HepG2 (cell line): ENCODE results near the gene OGFOD3. TPM values are rescaled to one million over a fixed set of nuclear protein-coding genes. Genes with fewer than 3 reads are reported as not detected.
A peak's percentile ranks its signal among the peaks of the same experiment; 100 is the strongest.

Experiments
- MLX ChIP-seq: IDR thresholded peaks from 2 replicates; pipeline ENCODE4 v1.6.1; 2016
- NFE2L1 ChIP-seq: sonication (generic); formaldehyde crosslinking; IDR thresholded peaks from 2 replicates; pipeline ENCODE4 v1.4.0; 2020; ENCODE audit warnings: missing genetic modification reagents, mild to moderate bottlenecking, borderline replicate concordance
- NKX3-1 ChIP-seq: sonication (generic); formaldehyde crosslinking; IDR thresholded peaks from 2 replicates; pipeline ENCODE4 v1.5.0; 2020; ENCODE audit warnings: missing genetic modification reagents
- NRL ChIP-seq: sonication (generic); formaldehyde crosslinking; IDR thresholded peaks from 2 replicates; pipeline ENCODE4 v1.5.0; 2020; ENCODE audit warnings: missing genetic modification reagents, mild to moderate bottlenecking, moderate library complexity, borderline replicate concordance
- SNAI1 ChIP-seq: sonication (generic); formaldehyde crosslinking; IDR thresholded peaks from 2 replicates; pipeline ENCODE4 v1.5.0; 2020; ENCODE audit warnings: mild to moderate bottlenecking, missing genetic modification reagents, borderline replicate concordance
- ZNF207 ChIP-seq: fragments of 450-650 bp; IDR thresholded peaks from 2 replicates; pipeline ENCODE4 v1.6.1; 2016; ENCODE audit warnings: antibody characterized with exemption, borderline replicate concordance
- ZNF296 ChIP-seq: sonication (generic); formaldehyde crosslinking; conservative IDR thresholded peaks from 2 replicates; pipeline ENCODE4 v1.5.0; 2020; ENCODE audit warnings: mild to moderate bottlenecking, missing genetic modification reagents
- ZNF33A ChIP-seq: sonication (generic); formaldehyde crosslinking; IDR thresholded peaks from 2 replicates; pipeline ENCODE4 v1.5.1; 2020; ENCODE audit warnings: missing genetic modification reagents, mild to moderate bottlenecking, moderate library complexity, borderline replicate concordance
- ZNF724P ChIP-seq: sonication (generic); formaldehyde crosslinking; IDR thresholded peaks from 2 replicates; pipeline ENCODE4 v1.8.0; 2022; ENCODE audit warnings: missing genetic modification reagents, borderline replicate concordance
- polyA plus RNA-seq, 8 experiments: library from polyadenylated mRNA; depleted of rRNA in 3 of 8; stranded (reverse) in 7 of 8; unstranded in 1 of 8; fragments of >200 nt; fragmentation: Illumina TruSeq in 4 of 8; extraction: Trizol in 4 of 8; gene quantifications; 2 replicates each; pipeline versions ENCODE4 v1.2.1 to v1.2.3, GENCODE V29; 2011 to 2016; ENCODE audit warnings: low read depth in 4 of 8, missing spikeins in 1 of 8, mixed read lengths in 1 of 8; ENCODE audit not compliant: insufficient read depth in 1 of 8
- total RNA-seq, 5 experiments: library from RNA; depleted of rRNA; stranded (reverse); fragments of >200 nt; fragmentation: Illumina TruSeq; extraction: Trizol; gene quantifications; 2 replicates each; pipeline ENCODE4 v1.2.3, GENCODE V29; 2016; ENCODE audit warnings: low read depth in 1 of 5
- TF ChIP-seq, protein P1 (sequence below): sonication (generic); formaldehyde crosslinking; IDR thresholded peaks from 2 replicates; pipeline ENCODE4 v1.4.0; 2020; ENCODE audit warnings: missing genetic modification reagents, borderline replicate concordance
- TF ChIP-seq, protein P2 (sequence below): sonication (generic); formaldehyde crosslinking; IDR thresholded peaks from 2 replicates; pipeline ENCODE4 v1.4.0; 2020; ENCODE audit warnings: mild to moderate bottlenecking, missing genetic modification reagents
- TF ChIP-seq, protein P3 (sequence below): IDR thresholded peaks from 2 replicates; pipeline ENCODE4 v1.6.1; 2016; ENCODE audit warnings: low read depth, missing genetic modification reagents, missing compliant biosample characterization
- TF ChIP-seq, protein P4 (sequence below): sonication (generic); formaldehyde crosslinking; IDR thresholded peaks from 2 replicates; pipeline ENCODE4 v1.5.0; 2020; ENCODE audit warnings: missing genetic modification reagents
- TF ChIP-seq, protein P5 (sequence below): sonication (generic); formaldehyde crosslinking; IDR thresholded peaks from 2 replicates; pipeline ENCODE4 v1.8.1; 2022; ENCODE audit warnings: mild to moderate bottlenecking, missing genetic modification reagents

Gene OGFOD3
- total and polyA plus RNA-seq, 2 of the 13 experiments (the other 11 are each of a cell fraction or from before 2014, with no cell fraction given) = 40.0 to 42.1 TPM

DNA sequence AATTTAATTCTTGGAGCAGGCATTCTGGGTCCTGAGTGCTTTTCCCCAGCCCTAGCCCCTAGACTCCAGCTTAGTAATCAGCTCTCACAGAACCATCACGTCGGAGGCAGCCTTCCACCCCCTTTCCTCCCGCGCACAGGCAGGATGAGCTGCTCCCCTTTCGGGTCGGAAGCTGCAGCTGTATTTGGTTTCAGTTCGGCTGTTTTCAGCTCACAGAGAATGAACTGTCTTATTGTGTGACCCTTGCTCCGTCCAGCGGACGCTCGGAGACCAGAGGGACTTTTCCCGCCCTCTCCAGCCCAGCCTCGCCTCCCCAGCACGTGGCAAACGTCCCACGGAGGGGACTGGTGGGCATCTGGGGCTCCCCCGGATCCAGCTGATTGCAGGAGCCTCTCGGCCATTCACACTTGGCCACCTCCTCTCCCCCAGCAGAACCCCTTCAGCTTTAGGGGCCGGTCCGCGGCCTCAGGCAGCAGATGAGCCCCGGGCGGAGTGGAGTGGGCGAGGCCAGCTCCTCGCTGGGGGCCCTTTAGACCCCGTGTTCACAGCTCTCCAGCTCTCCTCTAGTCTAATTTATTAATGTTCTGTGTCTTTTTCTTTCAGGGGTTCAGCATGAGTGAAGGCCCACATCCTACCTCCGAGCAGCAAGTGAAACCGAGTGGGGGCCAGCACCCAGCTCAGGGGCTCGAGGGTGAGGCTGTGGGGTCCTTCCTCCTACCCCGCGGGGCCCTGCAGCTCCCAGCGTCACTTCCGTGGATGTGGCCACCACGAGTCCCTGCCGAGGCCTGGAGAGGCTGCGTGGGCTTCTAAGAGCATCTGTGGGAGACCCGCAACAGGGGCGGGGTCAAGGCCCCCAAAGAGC is 47.7 kb downstream of the OGFOD3 start (continued):
- TF ChIP-seq, protein P1, sequence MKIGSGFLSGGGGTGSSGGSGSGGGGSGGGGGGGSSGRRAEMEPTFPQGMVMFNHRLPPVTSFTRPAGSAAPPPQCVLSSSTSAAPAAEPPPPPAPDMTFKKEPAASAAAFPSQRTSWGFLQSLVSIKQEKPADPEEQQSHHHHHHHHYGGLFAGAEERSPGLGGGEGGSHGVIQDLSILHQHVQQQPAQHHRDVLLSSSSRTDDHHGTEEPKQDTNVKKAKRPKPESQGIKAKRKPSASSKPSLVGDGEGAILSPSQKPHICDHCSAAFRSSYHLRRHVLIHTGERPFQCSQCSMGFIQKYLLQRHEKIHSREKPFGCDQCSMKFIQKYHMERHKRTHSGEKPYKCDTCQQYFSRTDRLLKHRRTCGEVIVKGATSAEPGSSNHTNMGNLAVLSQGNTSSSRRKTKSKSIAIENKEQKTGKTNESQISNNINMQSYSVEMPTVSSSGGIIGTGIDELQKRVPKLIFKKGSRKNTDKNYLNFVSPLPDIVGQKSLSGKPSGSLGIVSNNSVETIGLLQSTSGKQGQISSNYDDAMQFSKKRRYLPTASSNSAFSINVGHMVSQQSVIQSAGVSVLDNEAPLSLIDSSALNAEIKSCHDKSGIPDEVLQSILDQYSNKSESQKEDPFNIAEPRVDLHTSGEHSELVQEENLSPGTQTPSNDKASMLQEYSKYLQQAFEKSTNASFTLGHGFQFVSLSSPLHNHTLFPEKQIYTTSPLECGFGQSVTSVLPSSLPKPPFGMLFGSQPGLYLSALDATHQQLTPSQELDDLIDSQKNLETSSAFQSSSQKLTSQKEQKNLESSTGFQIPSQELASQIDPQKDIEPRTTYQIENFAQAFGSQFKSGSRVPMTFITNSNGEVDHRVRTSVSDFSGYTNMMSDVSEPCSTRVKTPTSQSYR = 0 out of 2 replicates have a peak, but pooled peaks have one; percentile 39
- TF ChIP-seq SNAI1 (CRISPR knock-in tag) (peak; percentile 75; the same call in 1 of the 2 replicates), ZNF207 (no peak), NRL (CRISPR knock-in tag) (peak; percentile 99), ZNF33A (CRISPR knock-in tag) (0 out of 2 replicates have a peak, but pooled peaks have one; percentile 28), MLX (peak; percentile 39; the same call in 1 of the 2 replicates), NFE2L1 (CRISPR knock-in tag) (peak; percentile 78; the same call in 1 of the 2 replicates), ZNF724P (CRISPR knock-in tag) (peak; percentile 85; the same call in 1 of the 2 replicates), ZNF296 (CRISPR knock-in tag) (0 out of 2 replicates have a peak, but pooled peaks have one; percentile 65), NKX3-1 (peak; percentile 97)
- TF ChIP-seq, protein P2, sequence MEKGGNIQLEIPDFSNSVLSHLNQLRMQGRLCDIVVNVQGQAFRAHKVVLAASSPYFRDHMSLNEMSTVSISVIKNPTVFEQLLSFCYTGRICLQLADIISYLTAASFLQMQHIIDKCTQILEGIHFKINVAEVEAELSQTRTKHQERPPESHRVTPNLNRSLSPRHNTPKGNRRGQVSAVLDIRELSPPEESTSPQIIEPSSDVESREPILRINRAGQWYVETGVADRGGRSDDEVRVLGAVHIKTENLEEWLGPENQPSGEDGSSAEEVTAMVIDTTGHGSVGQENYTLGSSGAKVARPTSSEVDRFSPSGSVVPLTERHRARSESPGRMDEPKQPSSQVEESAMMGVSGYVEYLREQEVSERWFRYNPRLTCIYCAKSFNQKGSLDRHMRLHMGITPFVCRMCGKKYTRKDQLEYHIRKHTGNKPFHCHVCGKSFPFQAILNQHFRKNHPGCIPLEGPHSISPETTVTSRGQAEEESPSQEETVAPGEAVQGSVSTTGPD (CRISPR knock-in tag) = peak; percentile 75; the same call in 1 of the 2 replicates
- TF ChIP-seq, protein P3, sequence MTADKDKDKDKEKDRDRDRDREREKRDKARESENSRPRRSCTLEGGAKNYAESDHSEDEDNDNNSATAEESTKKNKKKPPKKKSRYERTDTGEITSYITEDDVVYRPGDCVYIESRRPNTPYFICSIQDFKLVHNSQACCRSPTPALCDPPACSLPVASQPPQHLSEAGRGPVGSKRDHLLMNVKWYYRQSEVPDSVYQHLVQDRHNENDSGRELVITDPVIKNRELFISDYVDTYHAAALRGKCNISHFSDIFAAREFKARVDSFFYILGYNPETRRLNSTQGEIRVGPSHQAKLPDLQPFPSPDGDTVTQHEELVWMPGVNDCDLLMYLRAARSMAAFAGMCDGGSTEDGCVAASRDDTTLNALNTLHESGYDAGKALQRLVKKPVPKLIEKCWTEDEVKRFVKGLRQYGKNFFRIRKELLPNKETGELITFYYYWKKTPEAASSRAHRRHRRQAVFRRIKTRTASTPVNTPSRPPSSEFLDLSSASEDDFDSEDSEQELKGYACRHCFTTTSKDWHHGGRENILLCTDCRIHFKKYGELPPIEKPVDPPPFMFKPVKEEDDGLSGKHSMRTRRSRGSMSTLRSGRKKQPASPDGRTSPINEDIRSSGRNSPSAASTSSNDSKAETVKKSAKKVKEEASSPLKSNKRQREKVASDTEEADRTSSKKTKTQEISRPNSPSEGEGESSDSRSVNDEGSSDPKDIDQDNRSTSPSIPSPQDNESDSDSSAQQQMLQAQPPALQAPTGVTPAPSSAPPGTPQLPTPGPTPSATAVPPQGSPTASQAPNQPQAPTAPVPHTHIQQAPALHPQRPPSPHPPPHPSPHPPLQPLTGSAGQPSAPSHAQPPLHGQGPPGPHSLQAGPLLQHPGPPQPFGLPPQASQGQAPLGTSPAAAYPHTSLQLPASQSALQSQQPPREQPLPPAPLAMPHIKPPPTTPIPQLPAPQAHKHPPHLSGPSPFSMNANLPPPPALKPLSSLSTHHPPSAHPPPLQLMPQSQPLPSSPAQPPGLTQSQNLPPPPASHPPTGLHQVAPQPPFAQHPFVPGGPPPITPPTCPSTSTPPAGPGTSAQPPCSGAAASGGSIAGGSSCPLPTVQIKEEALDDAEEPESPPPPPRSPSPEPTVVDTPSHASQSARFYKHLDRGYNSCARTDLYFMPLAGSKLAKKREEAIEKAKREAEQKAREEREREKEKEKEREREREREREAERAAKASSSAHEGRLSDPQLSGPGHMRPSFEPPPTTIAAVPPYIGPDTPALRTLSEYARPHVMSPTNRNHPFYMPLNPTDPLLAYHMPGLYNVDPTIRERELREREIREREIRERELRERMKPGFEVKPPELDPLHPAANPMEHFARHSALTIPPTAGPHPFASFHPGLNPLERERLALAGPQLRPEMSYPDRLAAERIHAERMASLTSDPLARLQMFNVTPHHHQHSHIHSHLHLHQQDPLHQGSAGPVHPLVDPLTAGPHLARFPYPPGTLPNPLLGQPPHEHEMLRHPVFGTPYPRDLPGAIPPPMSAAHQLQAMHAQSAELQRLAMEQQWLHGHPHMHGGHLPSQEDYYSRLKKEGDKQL (CRISPR knock-in tag) = no peak
- TF ChIP-seq, protein P4, sequence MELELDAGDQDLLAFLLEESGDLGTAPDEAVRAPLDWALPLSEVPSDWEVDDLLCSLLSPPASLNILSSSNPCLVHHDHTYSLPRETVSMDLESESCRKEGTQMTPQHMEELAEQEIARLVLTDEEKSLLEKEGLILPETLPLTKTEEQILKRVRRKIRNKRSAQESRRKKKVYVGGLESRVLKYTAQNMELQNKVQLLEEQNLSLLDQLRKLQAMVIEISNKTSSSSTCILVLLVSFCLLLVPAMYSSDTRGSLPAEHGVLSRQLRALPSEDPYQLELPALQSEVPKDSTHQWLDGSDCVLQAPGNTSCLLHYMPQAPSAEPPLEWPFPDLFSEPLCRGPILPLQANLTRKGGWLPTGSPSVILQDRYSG (CRISPR knock-in tag) = 0 out of 2 replicates have a peak, but pooled peaks have one; percentile 86
- TF ChIP-seq, protein P5, sequence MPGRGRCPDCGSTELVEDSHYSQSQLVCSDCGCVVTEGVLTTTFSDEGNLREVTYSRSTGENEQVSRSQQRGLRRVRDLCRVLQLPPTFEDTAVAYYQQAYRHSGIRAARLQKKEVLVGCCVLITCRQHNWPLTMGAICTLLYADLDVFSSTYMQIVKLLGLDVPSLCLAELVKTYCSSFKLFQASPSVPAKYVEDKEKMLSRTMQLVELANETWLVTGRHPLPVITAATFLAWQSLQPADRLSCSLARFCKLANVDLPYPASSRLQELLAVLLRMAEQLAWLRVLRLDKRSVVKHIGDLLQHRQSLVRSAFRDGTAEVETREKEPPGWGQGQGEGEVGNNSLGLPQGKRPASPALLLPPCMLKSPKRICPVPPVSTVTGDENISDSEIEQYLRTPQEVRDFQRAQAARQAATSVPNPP = 0 out of 2 replicates have a peak, but pooled peaks have one; percentile 51
